ENCODE data around the gene ERGIC1. TPM values are rescaled to one million over a fixed set of nuclear protein-coding genes. Genes with fewer than 3 reads are reported as not detected.

The ERGIC1 gene
- total and polyA plus RNA-seq, 2 experiments from 2014 or later = 25.2 to 92.2 TPM

DNA sequence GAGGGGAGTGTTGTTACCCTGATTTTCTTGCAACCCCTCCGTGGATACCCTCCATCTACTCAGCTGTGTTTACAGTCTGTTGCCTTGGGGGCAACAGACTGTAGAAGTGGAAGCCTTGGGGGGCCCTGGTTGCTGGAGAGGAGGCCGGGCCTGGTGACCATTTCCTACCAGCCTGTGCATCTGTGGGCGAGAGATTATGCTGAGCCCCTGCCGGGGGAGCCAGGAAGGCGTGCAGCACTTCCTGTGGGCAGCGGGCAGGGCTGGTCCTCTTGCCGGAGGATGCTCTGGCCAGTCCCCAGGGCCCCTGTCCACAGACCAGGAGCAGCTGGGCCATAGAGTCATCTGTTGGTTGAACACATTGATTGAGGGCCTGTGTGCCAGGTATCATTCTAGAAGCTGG, 11.1 kb downstream of the ERGIC1 start (continued):
- TF ChIP-seq, protein P1, sequence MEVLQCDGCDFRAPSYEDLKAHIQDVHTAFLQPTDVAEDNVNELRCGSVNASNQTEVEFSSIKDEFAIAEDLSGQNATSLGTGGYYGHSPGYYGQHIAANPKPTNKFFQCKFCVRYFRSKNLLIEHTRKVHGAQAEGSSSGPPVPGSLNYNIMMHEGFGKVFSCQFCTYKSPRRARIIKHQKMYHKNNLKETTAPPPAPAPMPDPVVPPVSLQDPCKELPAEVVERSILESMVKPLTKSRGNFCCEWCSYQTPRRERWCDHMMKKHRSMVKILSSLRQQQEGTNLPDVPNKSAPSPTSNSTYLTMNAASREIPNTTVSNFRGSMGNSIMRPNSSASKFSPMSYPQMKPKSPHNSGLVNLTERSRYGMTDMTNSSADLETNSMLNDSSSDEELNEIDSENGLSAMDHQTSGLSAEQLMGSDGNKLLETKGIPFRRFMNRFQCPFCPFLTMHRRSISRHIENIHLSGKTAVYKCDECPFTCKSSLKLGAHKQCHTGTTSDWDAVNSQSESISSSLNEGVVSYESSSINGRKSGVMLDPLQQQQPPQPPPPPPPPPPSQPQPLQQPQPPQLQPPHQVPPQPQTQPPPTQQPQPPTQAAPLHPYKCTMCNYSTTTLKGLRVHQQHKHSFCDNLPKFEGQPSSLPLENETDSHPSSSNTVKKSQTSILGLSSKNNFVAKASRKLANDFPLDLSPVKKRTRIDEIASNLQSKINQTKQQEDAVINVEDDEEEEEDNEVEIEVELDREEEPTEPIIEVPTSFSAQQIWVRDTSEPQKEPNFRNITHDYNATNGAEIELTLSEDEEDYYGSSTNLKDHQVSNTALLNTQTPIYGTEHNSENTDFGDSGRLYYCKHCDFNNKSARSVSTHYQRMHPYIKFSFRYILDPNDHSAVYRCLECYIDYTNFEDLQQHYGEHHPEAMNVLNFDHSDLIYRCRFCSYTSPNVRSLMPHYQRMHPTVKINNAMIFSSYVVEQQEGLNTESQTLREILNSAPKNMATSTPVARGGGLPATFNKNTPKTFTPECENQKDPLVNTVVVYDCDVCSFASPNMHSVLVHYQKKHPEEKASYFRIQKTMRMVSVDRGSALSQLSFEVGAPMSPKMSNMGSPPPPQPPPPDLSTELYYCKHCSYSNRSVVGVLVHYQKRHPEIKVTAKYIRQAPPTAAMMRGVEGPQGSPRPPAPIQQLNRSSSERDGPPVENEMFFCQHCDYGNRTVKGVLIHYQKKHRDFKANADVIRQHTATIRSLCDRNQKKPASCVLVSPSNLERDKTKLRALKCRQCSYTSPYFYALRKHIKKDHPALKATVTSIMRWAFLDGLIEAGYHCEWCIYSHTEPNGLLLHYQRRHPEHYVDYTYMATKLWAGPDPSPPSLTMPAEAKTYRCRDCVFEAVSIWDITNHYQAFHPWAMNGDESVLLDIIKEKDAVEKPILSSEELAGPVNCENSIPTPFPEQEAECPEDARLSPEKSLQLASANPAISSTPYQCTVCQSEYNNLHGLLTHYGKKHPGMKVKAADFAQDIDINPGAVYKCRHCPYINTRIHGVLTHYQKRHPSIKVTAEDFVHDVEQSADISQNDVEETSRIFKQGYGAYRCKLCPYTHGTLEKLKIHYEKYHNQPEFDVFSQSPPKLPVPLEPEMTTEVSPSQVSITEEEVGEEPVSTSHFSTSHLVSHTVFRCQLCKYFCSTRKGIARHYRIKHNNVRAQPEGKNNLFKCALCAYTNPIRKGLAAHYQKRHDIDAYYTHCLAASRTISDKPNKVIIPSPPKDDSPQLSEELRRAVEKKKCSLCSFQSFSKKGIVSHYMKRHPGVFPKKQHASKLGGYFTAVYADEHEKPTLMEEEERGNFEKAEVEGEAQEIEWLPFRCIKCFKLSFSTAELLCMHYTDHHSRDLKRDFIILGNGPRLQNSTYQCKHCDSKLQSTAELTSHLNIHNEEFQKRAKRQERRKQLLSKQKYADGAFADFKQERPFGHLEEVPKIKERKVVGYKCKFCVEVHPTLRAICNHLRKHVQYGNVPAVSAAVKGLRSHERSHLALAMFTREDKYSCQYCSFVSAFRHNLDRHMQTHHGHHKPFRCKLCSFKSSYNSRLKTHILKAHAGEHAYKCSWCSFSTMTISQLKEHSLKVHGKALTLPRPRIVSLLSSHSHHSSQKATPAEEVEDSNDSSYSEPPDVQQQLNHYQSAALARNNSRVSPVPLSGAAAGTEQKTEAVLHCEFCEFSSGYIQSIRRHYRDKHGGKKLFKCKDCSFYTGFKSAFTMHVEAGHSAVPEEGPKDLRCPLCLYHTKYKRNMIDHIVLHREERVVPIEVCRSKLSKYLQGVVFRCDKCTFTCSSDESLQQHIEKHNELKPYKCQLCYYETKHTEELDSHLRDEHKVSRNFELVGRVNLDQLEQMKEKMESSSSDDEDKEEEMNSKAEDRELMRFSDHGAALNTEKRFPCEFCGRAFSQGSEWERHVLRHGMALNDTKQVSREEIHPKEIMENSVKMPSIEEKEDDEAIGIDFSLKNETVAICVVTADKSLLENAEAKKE (CRISPR knock-in tag; IDR thresholded peaks at IDR 0.05) = no peak

DNA sequence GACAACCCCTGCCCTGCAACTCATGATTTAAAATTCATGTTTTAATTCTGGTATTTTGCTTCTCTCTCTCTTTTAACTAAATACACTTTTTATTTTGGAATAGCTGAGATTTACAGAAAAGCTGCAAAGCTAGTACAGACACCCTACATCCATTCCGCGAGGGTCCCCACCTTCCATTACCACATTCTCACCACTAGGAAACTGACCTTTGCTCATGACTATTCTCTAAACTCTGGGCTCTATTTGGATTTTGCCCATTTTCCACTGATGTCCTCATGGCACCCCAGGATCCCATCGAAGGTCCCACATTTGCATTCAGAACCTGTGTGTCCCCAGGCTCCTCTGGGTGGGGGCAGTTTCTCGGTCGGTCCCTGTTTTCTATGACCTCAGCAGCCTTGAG, 11.5 kb downstream of the ERGIC1 start:
- Mint-ChIP-seq H3K36me3 (ENCODE audit: low read depth) (peaks cover 16% of the 10 kb centered on the region; the same call in 2 of the 3 replicates), H3K9me3 (no peaks in the 10 kb centered on the region; the same call in 2 of the 3 replicates), H3K27ac (no peak overlapping the region), H3K4me1 (peaks cover 29% of the 10 kb centered on the region), H3K4me3 (no peak overlapping the region), H3K27me3 (ENCODE audit: insufficient read depth, low read depth, poor library complexity) (peaks cover 6% of the 10 kb centered on the region)
- H3K4me2 ChIP-seq = no peak overlapping the region
- peaks cover 14% of the 10 kb centered on the region; the same call in 1 of the 2 replicates for H3K4me1 ChIP-seq (ENCODE audit: insufficient read depth)
- ATAC-seq = no peak
- H3K27me3 ChIP-seq (ENCODE audit: insufficient read depth) = no peaks in the 10 kb centered on the region
- peaks cover 96% of the 10 kb centered on the region for H3K79me2 ChIP-seq (replicated peaks; ENCODE audit: insufficient read depth)
- DNase-seq (ENCODE audit: low spot score) = no peak
- no peak overlapping the region for H3K4me3 ChIP-seq
- no peak overlapping the region for H3K27ac ChIP-seq (ENCODE audit: low read depth)
- H2AFZ ChIP-seq = no peak overlapping the region
- no peaks in the 10 kb centered on the region for H3K9me2 ChIP-seq (ENCODE audit: insufficient read depth)
- H3K36me3 ChIP-seq (ENCODE audit: insufficient read depth) = no peaks in the 10 kb centered on the region; the same call in 1 of the 2 replicates
- H3F3A ChIP-seq (replicated peaks; ENCODE audit: low read depth) = no peaks in the 10 kb centered on the region
- peaks cover 68% of the 10 kb centered on the region for H4K20me1 ChIP-seq (replicated peaks; ENCODE audit: insufficient read depth)
- TF ChIP-seq EZH2 (IDR thresholded peaks at IDR 0.05; ENCODE audit: low read depth, unreplicated experiment) = no peak
- no peak for TF ChIP-seq CREB1 (CRISPR knock-in tag; IDR thresholded peaks at IDR 0.05; ENCODE audit: low read depth)
- TF ChIP-seq JUNB (IDR thresholded peaks at IDR 0.05; ENCODE audit: unreplicated experiment) = no peak
- TF ChIP-seq, protein P2, sequence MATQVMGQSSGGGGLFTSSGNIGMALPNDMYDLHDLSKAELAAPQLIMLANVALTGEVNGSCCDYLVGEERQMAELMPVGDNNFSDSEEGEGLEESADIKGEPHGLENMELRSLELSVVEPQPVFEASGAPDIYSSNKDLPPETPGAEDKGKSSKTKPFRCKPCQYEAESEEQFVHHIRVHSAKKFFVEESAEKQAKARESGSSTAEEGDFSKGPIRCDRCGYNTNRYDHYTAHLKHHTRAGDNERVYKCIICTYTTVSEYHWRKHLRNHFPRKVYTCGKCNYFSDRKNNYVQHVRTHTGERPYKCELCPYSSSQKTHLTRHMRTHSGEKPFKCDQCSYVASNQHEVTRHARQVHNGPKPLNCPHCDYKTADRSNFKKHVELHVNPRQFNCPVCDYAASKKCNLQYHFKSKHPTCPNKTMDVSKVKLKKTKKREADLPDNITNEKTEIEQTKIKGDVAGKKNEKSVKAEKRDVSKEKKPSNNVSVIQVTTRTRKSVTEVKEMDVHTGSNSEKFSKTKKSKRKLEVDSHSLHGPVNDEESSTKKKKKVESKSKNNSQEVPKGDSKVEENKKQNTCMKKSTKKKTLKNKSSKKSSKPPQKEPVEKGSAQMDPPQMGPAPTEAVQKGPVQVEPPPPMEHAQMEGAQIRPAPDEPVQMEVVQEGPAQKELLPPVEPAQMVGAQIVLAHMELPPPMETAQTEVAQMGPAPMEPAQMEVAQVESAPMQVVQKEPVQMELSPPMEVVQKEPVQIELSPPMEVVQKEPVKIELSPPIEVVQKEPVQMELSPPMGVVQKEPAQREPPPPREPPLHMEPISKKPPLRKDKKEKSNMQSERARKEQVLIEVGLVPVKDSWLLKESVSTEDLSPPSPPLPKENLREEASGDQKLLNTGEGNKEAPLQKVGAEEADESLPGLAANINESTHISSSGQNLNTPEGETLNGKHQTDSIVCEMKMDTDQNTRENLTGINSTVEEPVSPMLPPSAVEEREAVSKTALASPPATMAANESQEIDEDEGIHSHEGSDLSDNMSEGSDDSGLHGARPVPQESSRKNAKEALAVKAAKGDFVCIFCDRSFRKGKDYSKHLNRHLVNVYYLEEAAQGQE (IDR thresholded peaks at IDR 0.05; ENCODE audit: unreplicated experiment) = no peak
- TF ChIP-seq, protein P3, sequence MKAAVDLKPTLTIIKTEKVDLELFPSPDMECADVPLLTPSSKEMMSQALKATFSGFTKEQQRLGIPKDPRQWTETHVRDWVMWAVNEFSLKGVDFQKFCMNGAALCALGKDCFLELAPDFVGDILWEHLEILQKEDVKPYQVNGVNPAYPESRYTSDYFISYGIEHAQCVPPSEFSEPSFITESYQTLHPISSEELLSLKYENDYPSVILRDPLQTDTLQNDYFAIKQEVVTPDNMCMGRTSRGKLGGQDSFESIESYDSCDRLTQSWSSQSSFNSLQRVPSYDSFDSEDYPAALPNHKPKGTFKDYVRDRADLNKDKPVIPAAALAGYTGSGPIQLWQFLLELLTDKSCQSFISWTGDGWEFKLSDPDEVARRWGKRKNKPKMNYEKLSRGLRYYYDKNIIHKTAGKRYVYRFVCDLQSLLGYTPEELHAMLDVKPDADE (IDR thresholded peaks at IDR 0.05) = no peak
- TF ChIP-seq, protein P4, sequence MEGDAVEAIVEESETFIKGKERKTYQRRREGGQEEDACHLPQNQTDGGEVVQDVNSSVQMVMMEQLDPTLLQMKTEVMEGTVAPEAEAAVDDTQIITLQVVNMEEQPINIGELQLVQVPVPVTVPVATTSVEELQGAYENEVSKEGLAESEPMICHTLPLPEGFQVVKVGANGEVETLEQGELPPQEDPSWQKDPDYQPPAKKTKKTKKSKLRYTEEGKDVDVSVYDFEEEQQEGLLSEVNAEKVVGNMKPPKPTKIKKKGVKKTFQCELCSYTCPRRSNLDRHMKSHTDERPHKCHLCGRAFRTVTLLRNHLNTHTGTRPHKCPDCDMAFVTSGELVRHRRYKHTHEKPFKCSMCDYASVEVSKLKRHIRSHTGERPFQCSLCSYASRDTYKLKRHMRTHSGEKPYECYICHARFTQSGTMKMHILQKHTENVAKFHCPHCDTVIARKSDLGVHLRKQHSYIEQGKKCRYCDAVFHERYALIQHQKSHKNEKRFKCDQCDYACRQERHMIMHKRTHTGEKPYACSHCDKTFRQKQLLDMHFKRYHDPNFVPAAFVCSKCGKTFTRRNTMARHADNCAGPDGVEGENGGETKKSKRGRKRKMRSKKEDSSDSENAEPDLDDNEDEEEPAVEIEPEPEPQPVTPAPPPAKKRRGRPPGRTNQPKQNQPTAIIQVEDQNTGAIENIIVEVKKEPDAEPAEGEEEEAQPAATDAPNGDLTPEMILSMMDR (conservative IDR thresholded peaks at IDR 0.05; ENCODE audit: low read depth in 2 of 2) = no peak; a peak in 1 of 4 replicates
